Common myeloid progenitor, CD34-positive (primary cell): ENCODE data around the gene FBXO8.
A peak's percentile ranks its signal among the peaks of the same experiment; 100 is the strongest.

Experiments
- CTCF ChIA-PET: fragments of 350-600 bp; sonication (Branson Sonifier 250); formaldehyde crosslinking; loops from one replicate; lab custom pipeline; 2021; ENCODE audit warnings: antibody characterized with exemption; lab: Charles Lee
- POLR2A ChIA-PET: fragments of 350-600 bp; sonication (Branson Sonifier 250); formaldehyde crosslinking; loops from one replicate; lab custom pipeline; 2021; ENCODE audit warnings: antibody characterized with exemption; lab: Charles Lee
- DNase-seq, 3 donors: peaks; one replicate each; pipeline versions ENCODE4 v3.0.0 to v3.0.0-alpha.2; 2013
- H3K27ac ChIP-seq, 2 experiments: 1 replicate in 1 of 2; 2 replicates in 1 of 2; pipeline ENCODE4 v1.7.0; 2013; ENCODE audit warnings: inconsistent platforms in 2 of 2, low read length in 2 of 2, mild to moderate bottlenecking in 2 of 2, low read depth in 1 of 2, moderate library complexity in 1 of 2; ENCODE audit not compliant: severe bottlenecking in 2 of 2, insufficient read depth in 1 of 2, poor library complexity in 1 of 2
- H3K27me3 ChIP-seq, 5 experiments: replicated peaks in 2 of 5; 1 replicate in 3 of 5; 2 replicates in 2 of 5; pipeline versions ENCODE4 v1.6.1 to v1.7.0; 2013; ENCODE audit warnings: low read length in 4 of 5, mild to moderate bottlenecking in 2 of 5, moderate library complexity in 2 of 5, inconsistent platforms in 1 of 5; ENCODE audit not compliant: insufficient read depth in 5 of 5, control insufficient read depth in 4 of 5
- H3K36me3 ChIP-seq, 4 experiments: 1 replicate in 2 of 4; 2 replicates in 2 of 4; pipeline versions ENCODE4 v1.6.1 to v1.7.0; 2013; ENCODE audit warnings: low read length in 3 of 4, control low read depth in 1 of 4, mild to moderate bottlenecking in 1 of 4; ENCODE audit not compliant: control insufficient read depth in 4 of 4, insufficient read depth in 4 of 4
- H3K4me1 ChIP-seq, 4 experiments: 1 replicate in 3 of 4; 2 replicates in 1 of 4; pipeline versions ENCODE4 v1.6.1 to v1.7.1; 2013; ENCODE audit warnings: low read length in 3 of 4, mild to moderate bottlenecking in 3 of 4, control low read depth in 1 of 4, inconsistent platforms in 1 of 4, moderate library complexity in 1 of 4; ENCODE audit not compliant: control insufficient read depth in 4 of 4, insufficient read depth in 4 of 4; ENCODE audit errors: control extremely low read depth in 1 of 4
- H3K4me3 ChIP-seq, 7 experiments: 1 replicate in 4 of 7; 2 replicates in 3 of 7; pipeline versions ENCODE4 v1.5.1 to v1.7.0; 2013; ENCODE audit warnings: mild to moderate bottlenecking in 7 of 7, low read length in 6 of 7, moderate library complexity in 6 of 7, inconsistent platforms in 2 of 7, low read depth in 2 of 7, control low read depth in 1 of 7; ENCODE audit not compliant: insufficient read depth in 4 of 7, control insufficient read depth in 1 of 7; ENCODE audit errors: extremely low read depth in 1 of 7
- H3K9me3 ChIP-seq, 5 experiments: 1 replicate in 4 of 5; 2 replicates in 1 of 5; pipeline versions ENCODE4 v1.6.1 to v1.7.1; 2013; ENCODE audit warnings: low read length in 4 of 5, mild to moderate bottlenecking in 2 of 5, inconsistent platforms in 1 of 5, low read depth in 1 of 5, moderate library complexity in 1 of 5; ENCODE audit not compliant: control insufficient read depth in 4 of 5, insufficient read depth in 2 of 5; ENCODE audit errors: control extremely low read depth in 1 of 5
- WGBS: methylation state at CpG from one replicate; pipeline ENCODE4 v1.1.5; 2013; ENCODE audit not compliant: insufficient coverage; 5-methylcytosine and 5-hydroxymethylcytosine counted together

FBXO8 gene

DNA sequence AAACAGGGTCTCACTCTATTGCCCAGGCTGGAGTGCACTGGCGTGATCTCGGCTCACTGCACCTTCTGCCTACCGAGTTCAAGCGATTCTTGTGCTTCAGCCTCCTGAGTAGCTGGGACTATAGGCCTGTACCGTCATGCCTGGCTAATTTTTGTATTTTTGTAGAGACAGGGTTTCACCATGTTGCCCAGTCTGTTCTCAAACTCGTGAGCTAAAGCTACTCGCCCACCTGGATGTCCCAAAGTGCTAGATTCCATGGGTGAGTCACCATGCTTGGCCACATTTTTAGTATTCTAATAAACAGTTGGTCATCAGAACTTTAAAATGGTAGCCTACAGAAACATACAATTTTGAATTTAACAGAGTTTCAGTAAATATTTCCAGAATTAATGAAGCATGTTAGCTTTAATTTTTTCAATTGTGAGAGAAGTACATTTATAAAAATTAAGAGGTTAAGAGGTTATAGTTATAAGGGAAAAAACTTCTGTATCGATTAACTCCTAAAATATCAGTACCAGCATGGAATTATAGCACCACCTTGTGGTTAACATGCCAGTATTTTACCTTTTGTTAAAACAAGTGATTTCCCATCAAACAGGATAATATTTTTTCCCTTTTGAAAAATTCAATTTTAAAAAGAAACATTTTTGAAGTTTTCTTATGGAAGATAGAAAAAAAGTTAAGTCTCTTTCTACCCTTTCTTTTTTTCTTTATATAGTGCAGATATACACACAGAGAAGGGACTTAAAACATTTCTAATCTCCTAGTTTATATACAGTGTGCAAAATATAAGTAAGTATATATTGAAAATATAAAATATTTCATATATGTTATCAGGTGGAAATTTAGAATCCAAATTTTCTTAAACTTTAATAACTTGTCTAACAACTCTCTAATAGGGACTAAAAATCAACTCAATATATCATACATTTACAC is 35.6 kb upstream of the FBXO8 start:
- POLR2A ChIA-PET, result no interaction called here
- Histone ChIP-seq H3K27ac (no peak overlapping the region), H3K4me3 (no peak overlapping the region), H3K4me1 (peaks cover 0 to 5% (median 0%) of the 10 kb centered on the region in 4 experiments), H3K27me3 (no peaks in the 10 kb centered on the region), H3K9me3 (no peaks in the 10 kb centered on the region), H3K36me3 (peaks cover 0 to 8% (median 1%) of the 10 kb centered on the region in 4 experiments)
- CTCF ChIA-PET, result interaction anchor here (0.5 to 1.6 kb wide), 10 partner anchors 16 to 1736 kb away, joined by 3 to 6 read pairs (median 3); no protein-coding TSS in a partner anchor
- DNase-seq, result peak; percentile 50 to 54 (median 51)
- WGBS, result 98% methylated on average over 7 of the region's 8 CpGs

- H3K9me3 ChIP-seq, result no peaks in the 10 kb centered on the region
- no peak overlapping the region for H3K27ac ChIP-seq
- H3K4me3 ChIP-seq, result no peak overlapping the region
- no peaks in the 10 kb centered on the region for H3K27me3 ChIP-seq
- peaks cover 0 to 9% (median 3%) of the 10 kb centered on the region in 4 experiments for H3K36me3 ChIP-seq
- no peak for DNase-seq
- CTCF ChIA-PET, result no interaction called here
- H3K4me1 ChIP-seq, result peaks cover 0 to 5% (median 0%) of the 10 kb centered on the region in 4 experiments
- POLR2A ChIA-PET, result no interaction called here
These were observed 34.1 kb upstream of the FBXO8 start for GRCh38 chr4:174317531-174317930.

DNA sequence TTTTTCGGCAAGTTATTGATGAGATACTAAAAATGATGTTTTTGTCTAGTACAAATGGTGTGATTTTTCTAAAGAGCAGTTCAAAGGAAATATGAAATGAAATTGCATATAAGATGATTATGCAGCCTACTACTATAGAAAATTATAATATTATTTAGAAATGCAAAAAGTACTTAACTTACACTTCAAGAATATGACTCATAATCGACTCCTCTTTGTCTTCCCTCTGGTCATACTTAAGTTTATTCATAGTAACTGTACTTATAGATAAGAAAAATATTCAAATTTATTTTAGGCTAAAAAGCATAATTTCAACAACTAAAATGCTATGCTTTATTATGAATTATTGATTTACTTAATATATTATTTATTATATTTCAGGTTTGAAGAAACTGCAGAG is 33.5 kb upstream of the FBXO8 start:
- Histone ChIP-seq H3K27ac (no peak overlapping the region), H3K4me1 (peaks cover 0 to 5% (median 0%) of the 10 kb centered on the region in 4 experiments), H3K9me3 (no peaks in the 10 kb centered on the region), H3K27me3 (no peaks in the 10 kb centered on the region), H3K4me3 (no peak overlapping the region), H3K36me3 (peaks cover 0 to 11% (median 4%) of the 10 kb centered on the region in 4 experiments)
- no peak for DNase-seq
- ChIA-PET POLR2A (no interaction called here), CTCF (no interaction called here)
- WGBS, result no CpG with 5 or more reads among the region's 2 CpGs

- Histone ChIP-seq H3K36me3 (peaks cover 0 to 11% (median 4%) of the 10 kb centered on the region in 4 experiments), H3K27ac (no peak overlapping the region), H3K4me3 (no peak overlapping the region), H3K27me3 (no peaks in the 10 kb centered on the region), H3K9me3 (no peaks in the 10 kb centered on the region), H3K4me1 (peaks cover 0 to 5% (median 0%) of the 10 kb centered on the region in 4 experiments)
- POLR2A ChIA-PET, result no interaction called here
- no CpG with 5 or more reads among the region's 1 CpG for WGBS
- CTCF ChIA-PET, result no interaction called here
- no peak for DNase-seq
These were observed 33.1 kb upstream of the FBXO8 start for GRCh38 chr4:174316546-174316945.

DNA sequence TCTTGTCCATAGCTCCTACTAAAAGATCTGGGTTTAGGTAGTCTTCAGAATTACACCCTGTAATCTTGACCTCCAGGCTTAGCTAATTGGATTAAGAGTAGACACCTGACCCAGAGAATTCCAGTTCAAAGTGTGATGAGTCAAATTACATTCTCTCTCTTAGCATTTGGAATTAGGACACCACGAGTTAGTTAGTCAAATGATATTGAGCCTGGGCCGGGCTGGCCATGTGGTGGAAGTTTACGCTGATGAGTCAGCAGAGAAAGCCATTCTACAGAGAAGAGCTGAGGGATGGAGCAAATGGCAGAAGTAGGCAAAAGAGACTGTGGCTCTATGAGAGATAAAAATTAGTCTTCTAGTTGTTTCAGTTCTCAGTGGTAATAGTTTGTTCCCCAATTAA is 31.3 kb upstream of the FBXO8 start:
- DNase-seq, result peak in 2 of 3 donors; percentile 8 to 14
- POLR2A ChIA-PET, result interaction anchor here (0.7 kb wide), 1 partner anchor 80 kb away, joined by 3 read pairs; no protein-coding TSS in a partner anchor
- Histone ChIP-seq H3K36me3 (peaks cover 0 to 12% (median 5%) of the 10 kb centered on the region in 4 experiments), H3K27ac (no peak overlapping the region), H3K4me3 (no peak overlapping the region), H3K4me1 (no peaks in the 10 kb centered on the region), H3K27me3 (no peaks in the 10 kb centered on the region), H3K9me3 (no peaks in the 10 kb centered on the region)
- CTCF ChIA-PET, result no interaction called here
- WGBS, result 93% methylated on average over 3 of the region's 3 CpGs

- no peak for DNase-seq
- Histone ChIP-seq H3K36me3 (peaks cover 0 to 14% (median 6%) of the 10 kb centered on the region in 4 experiments), H3K4me1 (no peaks in the 10 kb centered on the region), H3K27me3 (no peaks in the 10 kb centered on the region), H3K9me3 (no peaks in the 10 kb centered on the region), H3K4me3 (no peak overlapping the region), H3K27ac (no peak overlapping the region)
- POLR2A ChIA-PET, result interaction anchor here (0.7 kb wide), 1 partner anchor 79 kb away, joined by 3 read pairs; no protein-coding TSS in a partner anchor
- no CpG with 5 or more reads among the region's 3 CpGs for WGBS
- CTCF ChIA-PET, result no interaction called here
These were observed 30.8 kb upstream of the FBXO8 start for GRCh38 chr4:174314274-174314673.

DNA sequence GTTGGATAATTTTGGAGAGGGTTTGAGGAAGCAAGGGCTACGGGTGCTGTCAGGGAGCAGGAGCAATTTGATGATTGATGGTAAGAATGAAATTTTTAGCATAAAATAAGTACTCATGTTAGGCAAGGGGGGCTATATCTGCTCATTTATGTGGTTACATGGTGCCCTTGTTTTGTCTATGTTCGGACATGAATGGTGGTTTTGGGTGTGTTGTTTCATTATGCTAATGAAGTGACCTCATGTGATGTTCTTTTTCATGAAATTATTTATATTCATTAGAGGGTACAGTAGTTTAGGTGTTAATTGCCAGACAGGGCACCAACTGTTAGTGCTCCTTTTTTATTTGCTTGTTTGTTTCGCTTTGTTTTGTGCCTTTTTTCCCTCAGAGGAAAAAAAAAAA is 29.5 kb upstream of the FBXO8 start:
- H3K36me3 ChIP-seq, result peaks cover 0 to 16% (median 8%) of the 10 kb centered on the region in 4 experiments
- WGBS, result 90% methylated on average over 2 of the region's 3 CpGs

More for the DNA sequence above, 29.5 kb upstream of the FBXO8 start:
- Histone ChIP-seq H3K27ac (no peak overlapping the region), H3K9me3 (no peaks in the 10 kb centered on the region), H3K4me3 (no peak overlapping the region), H3K27me3 (no peaks in the 10 kb centered on the region), H3K4me1 (no peaks in the 10 kb centered on the region)
- ChIA-PET CTCF (no interaction called here), POLR2A (no interaction called here)
- no peak for DNase-seq
